Astrocyte (in vitro differentiated cells and primary cell): ENCODE results near the gene NISCH.

Source experiments
- EZH2 ChIP-seq: IDR thresholded peaks from 2 replicates; pipeline ENCODE4 v1.6.1; 2012; ENCODE audit warnings: mild to moderate bottlenecking, low read length, inconsistent platforms; ENCODE audit not compliant: insufficient read depth
- TF ChIP-seq, protein P1 (sequence below): IDR thresholded peaks from 2 replicates; pipeline ENCODE4 v1.5.1; 2011; ENCODE audit warnings: low read depth, mild to moderate bottlenecking, inconsistent platforms, low read length, moderate library complexity; ENCODE audit not compliant: insufficient read depth

DNA sequence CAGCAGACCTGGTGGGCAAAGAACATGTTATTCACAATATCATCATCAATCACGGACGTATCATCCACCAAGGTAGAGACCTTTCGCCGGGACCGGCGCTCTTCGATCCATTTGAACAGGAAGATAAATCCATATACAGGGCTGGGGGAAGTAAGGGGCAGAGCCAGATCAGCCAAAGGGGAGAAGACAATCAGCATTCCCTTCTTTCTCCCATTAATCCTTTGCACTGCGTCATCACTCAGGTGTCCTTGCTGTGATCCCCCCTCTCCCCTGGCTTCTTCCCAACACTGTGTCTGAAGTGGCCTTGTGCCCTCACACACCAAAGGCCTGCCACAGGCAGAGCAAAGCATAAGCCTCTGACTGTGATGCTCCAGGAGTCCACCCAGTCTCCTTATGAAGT is 46.9 kb upstream of the NISCH start:
- TF ChIP-seq, protein P1, sequence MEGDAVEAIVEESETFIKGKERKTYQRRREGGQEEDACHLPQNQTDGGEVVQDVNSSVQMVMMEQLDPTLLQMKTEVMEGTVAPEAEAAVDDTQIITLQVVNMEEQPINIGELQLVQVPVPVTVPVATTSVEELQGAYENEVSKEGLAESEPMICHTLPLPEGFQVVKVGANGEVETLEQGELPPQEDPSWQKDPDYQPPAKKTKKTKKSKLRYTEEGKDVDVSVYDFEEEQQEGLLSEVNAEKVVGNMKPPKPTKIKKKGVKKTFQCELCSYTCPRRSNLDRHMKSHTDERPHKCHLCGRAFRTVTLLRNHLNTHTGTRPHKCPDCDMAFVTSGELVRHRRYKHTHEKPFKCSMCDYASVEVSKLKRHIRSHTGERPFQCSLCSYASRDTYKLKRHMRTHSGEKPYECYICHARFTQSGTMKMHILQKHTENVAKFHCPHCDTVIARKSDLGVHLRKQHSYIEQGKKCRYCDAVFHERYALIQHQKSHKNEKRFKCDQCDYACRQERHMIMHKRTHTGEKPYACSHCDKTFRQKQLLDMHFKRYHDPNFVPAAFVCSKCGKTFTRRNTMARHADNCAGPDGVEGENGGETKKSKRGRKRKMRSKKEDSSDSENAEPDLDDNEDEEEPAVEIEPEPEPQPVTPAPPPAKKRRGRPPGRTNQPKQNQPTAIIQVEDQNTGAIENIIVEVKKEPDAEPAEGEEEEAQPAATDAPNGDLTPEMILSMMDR, result no peak
- no peak for TF ChIP-seq EZH2
